GM18526 (cell line): ENCODE measurements around the gene HERC4.

Experiments used
- POLR2A ChIP-seq: IDR thresholded peaks from 3 replicates; pipeline ENCODE4 v1.6.1; 2011; ENCODE audit not compliant: insufficient read length; ENCODE audit errors: extremely low read depth

HERC4 gene

DNA sequence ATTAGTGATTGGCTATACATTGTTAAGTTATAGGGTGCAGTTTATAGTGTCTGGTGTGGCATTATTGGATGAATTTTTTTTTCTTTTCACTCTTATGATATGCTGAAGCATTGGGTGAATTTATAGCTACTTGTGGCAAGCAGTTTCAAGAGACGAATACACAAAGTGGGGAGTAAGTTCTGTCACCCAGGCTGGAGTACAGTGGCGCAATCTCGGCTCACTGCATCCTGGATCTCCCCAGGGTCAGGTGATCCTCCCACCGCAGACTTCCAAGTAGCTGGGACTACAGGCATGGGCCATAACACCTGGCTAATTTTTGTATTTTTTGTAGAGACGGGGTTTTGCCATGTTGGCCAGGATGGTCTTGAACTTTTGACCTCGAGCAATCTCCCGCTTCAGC is 196.9 kb downstream of the HERC4 start:
- no peak for TF ChIP-seq POLR2A

DNA sequence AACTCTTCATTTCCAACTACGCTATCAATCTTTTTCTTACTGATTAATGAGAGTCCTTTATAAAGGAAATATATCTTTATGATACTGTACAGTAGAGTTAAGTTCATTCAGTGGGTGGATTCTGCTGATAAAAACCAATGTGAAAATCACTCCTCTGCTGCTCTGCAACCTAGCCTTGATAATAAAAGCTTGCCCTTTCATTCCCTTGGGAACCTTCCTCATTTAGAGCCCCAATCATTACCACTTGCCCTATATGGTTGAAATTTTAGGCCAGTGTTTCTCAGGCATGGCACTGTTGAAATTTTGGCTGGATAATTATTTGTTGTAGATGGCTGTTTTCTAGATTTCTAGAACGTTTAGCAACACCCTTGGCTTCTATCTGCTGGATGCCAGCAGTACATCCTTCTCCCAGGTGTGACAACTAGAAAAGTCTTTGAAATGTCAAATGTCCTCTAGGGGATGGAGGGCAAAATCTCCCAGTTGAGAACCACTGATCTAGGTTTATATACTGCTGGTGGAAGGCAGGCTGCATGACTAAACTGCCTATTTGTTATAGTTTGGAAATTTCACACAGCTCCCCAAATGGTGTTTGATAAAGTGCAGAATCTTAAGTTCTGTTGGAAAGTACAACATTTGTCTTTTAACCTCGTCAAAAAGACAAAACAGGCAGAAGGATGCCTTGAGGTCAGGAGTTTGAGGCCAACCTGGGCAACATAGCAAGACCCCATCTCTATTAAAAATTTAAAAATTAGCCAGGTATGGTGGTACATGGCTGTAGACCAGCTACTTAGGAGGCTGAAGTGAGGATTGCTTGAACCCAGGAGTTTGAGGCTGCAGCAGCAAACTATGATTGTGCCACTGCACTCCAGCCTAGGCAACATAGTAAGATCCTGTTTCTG is 199.5 kb downstream of the HERC4 start:
- TF ChIP-seq POLR2A = no peak
